Glutamatergic neuron (in vitro differentiated cells): ENCODE measurements around the gene ATP2B2. TPM values are rescaled to one million over a fixed set of nuclear protein-coding genes. Genes with fewer than 3 reads are reported as not detected.

Experiments used
- DNase-seq: peaks from one replicate; pipeline ENCODE4 v3.0.0; 2022
- H3K27ac Mint-ChIP-seq: one replicate; pipeline ENCODE4 v1.8.0; 2020; ENCODE audit warnings: mild to moderate bottlenecking, mixed read lengths, inconsistent platforms; ENCODE audit not compliant: unreplicated experiment
- H3K27me3 Mint-ChIP-seq: one replicate; pipeline ENCODE4 v1.8.0; 2020; ENCODE audit warnings: mild to moderate bottlenecking, moderate library complexity, mixed read lengths, inconsistent platforms; ENCODE audit not compliant: unreplicated experiment
- H3K36me3 Mint-ChIP-seq: one replicate; pipeline ENCODE4 v1.8.0; 2020; ENCODE audit warnings: mild to moderate bottlenecking, mixed read lengths, inconsistent platforms; ENCODE audit not compliant: unreplicated experiment
- H3K4me1 Mint-ChIP-seq: one replicate; pipeline ENCODE4 v1.8.0; 2020; ENCODE audit warnings: mild to moderate bottlenecking, low read depth, mixed read lengths, inconsistent platforms; ENCODE audit not compliant: unreplicated experiment
- H3K4me3 Mint-ChIP-seq: one replicate; pipeline ENCODE4 v1.8.0; 2020; ENCODE audit warnings: mild to moderate bottlenecking, mixed read lengths, inconsistent platforms; ENCODE audit not compliant: unreplicated experiment
- H3K9me3 Mint-ChIP-seq: one replicate; pipeline ENCODE4 v1.8.0; 2020; ENCODE audit warnings: mild to moderate bottlenecking, moderate library complexity, mixed read lengths, inconsistent platforms; ENCODE audit not compliant: unreplicated experiment
- total RNA-seq: library from RNA; stranded (reverse); fragmentation: NEBNext Ultra II Directional; extraction: Animal tissue kit (Norgen Biotek cat#: 25700); gene quantifications from one replicate; pipeline ENCODE4 v1.2.1, GENCODE V29; 2021; ENCODE audit not compliant: unreplicated experiment
- TF ChIP-seq, protein P1 (sequence below): fragments of 200-600 bp; sonication (generic); IDR thresholded peaks from one replicate; pipeline ENCODE4 v1.5.0; 2021; ENCODE audit not compliant: partially characterized antibody, unreplicated experiment

ATP2B2 gene
- total RNA-seq, 1 donor from 2014 or later, result 31.2 TPM

DNA sequence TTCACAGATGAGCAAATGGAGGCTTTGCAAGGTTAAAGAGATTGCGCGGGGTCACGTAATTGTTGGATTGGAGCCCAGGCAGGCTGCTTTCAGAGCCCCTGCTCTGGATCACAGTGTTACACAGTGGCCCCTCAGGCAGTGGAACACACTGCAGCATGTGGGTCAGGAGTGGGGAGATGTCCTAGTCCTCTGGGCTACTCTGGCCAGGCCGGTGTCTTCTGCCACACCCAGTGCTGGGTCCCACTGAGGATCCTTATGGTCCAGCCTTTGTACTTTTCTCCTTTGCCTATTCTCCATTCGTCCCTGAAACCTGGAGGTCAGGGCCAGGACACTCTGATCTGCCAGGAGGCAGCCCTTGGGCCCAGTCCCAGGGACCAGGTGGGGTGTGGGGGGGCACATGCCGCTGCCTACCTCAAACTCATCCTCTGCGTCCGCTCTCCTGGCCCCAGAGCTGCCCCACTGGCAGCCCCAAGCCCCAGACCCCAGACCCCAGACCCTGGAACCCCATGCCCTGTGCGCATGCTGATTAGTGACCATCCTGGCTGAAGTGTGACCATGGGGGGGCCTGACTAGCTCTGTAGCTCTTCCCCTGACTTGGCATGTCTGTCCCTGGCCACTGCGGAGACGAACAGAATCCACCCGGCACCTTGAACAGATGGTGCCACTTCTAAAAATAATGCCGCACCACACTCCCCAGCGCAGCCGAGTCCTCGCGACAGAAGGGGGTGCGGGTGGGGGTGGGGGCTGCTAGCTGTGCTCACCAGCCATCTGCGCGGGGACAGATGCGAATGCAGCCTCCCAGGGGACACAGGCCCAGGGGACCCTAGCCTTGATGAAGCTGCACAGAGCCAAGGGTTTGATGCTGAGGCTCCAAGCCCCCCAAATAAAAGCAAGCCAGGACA, 41.6 kb downstream of the ATP2B2 start:
- peaks cover 61% of the 10 kb centered on the region for H3K4me1 Mint-ChIP-seq
- peak overlapping the region; percentile 70 for H3K4me3 Mint-ChIP-seq
- H3K27ac Mint-ChIP-seq, result peak overlapping the region; percentile 97
- H3K36me3 Mint-ChIP-seq, result peaks cover 5% of the 10 kb centered on the region
- H3K9me3 Mint-ChIP-seq, result peaks cover 30% of the 10 kb centered on the region
- H3K27me3 Mint-ChIP-seq, result peaks cover 18% of the 10 kb centered on the region
- TF ChIP-seq, protein P1, sequence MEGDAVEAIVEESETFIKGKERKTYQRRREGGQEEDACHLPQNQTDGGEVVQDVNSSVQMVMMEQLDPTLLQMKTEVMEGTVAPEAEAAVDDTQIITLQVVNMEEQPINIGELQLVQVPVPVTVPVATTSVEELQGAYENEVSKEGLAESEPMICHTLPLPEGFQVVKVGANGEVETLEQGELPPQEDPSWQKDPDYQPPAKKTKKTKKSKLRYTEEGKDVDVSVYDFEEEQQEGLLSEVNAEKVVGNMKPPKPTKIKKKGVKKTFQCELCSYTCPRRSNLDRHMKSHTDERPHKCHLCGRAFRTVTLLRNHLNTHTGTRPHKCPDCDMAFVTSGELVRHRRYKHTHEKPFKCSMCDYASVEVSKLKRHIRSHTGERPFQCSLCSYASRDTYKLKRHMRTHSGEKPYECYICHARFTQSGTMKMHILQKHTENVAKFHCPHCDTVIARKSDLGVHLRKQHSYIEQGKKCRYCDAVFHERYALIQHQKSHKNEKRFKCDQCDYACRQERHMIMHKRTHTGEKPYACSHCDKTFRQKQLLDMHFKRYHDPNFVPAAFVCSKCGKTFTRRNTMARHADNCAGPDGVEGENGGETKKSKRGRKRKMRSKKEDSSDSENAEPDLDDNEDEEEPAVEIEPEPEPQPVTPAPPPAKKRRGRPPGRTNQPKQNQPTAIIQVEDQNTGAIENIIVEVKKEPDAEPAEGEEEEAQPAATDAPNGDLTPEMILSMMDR, result no peak
- peak; percentile 85 for DNase-seq

DNA sequence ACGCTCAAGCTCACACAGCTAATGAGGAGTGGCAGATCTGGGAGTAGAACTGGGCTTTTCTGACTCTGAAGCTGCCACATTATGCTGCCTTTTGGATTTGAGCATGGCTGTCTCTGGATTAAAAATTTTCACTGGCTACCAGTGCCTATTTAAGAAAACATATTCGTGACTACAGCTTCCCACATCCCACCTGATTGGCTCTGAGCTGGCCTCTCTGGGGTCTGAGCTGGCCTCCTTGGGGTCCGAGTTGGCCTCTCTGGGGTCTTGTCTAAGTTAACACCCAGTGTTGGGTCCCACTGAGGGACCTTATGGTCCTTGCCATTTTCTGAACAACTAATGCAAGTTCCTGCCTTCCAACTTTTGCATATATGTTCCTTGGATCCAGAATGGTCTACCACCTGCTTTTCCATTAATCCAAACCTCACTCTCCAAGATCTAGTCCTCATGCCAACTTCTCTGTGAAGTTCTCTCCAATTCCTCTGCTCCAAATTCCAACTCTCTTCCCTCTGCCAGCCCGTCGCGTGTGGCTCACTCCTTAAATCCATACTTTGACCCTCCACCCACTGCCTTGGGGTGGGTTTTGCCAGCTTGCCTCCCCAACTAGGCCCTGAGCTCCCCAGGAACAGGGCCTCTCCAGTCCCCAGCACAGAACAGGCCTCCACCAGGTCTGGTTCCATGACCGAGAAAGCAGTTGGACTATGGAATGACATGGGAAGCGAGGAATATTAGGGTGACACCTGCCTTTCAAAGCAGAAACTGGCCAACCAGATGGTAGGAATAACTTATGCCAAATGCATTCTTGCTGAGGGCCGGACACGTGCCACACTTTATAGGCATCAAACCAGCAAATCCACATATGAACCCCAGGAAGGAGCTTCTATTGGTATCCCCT, 42.5 kb downstream of the ATP2B2 start:
- Mint-ChIP-seq H3K36me3 (peaks cover 5% of the 10 kb centered on the region), H3K27me3 (peaks cover 21% of the 10 kb centered on the region), H3K4me1 (peaks cover 59% of the 10 kb centered on the region), H3K9me3 (peaks cover 29% of the 10 kb centered on the region), H3K27ac (peak overlapping the region; percentile 97), H3K4me3 (peak overlapping the region; percentile 55)
- DNase-seq, result no peak
- TF ChIP-seq, protein P1, result no peak

DNA sequence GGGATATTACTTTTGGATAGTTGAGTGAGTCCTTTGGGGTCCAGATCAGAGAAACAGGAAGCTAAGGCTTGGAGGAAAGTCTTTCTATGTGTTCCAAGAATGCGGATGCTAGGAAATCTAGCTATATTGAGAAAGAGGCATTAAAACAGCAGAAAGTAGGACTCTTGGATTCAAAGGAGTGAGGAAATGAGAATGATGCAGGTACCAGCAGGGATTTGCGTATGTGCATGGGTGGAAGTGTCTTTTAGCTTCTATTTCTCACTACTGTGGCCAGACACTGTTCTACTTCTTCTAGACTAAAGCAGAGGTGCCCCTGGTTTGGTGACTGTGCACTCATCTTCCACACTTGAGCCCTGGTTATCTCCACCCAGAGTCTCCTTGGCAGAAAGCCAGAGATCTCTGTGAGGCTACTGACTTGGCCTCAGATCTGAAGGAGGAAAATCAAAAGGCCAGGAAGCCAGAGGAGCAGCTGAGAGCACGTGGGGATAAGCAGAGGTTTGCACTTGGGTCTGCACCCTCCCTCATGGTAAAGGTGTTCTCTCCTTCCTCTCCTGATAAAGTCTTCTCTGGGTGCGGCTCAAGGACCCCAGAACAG, 44.3 kb downstream of the ATP2B2 start:
- Mint-ChIP-seq H3K27ac (no peak overlapping the region), H3K4me1 (peaks cover 62% of the 10 kb centered on the region), H3K4me3 (no peak overlapping the region), H3K36me3 (peaks cover 5% of the 10 kb centered on the region), H3K27me3 (peaks cover 23% of the 10 kb centered on the region), H3K9me3 (peaks cover 26% of the 10 kb centered on the region)
- DNase-seq, result no peak
- TF ChIP-seq, protein P1, result no peak

DNA sequence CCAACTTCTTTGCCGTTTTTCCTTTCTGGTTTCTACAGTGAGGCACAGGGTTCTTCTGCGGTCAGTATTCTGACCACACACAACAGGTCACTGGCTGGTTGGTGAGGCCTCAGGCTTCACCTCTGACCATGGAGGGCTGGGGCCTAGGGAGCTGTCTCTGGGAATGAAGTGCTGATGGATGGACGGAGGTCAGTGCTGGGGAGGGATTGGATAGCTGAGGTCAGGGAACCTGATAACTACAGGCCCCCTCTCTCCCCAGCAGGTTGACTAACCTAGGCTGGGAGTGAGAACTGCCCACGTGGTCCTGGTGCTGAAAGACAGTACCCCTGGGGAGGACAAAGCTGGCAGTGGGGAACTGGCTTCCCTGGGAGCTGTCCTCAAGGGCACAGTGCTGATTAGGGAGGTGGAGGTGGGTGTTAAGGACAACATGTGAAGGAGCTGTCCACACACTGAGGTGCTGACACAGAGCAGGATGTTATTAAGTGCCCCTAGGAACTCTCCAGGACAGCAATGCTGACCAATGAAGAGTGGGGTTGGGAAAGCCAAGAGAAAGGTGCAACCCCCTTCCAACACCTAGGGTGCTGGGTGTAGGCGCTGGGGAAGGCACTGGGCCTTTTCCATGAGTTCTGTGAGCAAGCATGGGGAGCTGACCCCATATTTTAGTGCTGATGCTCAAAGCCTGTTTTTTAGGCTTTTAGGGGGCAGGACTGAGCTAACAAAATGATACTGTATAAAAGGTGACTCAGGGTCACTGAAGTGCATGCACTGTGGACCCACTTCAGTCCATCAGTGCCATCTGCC, 45.2 kb downstream of the ATP2B2 start:
- H3K4me1 Mint-ChIP-seq, result peaks cover 54% of the 10 kb centered on the region
- H3K4me3 Mint-ChIP-seq, result no peak overlapping the region
- TF ChIP-seq, protein P1, result no peak
- peaks cover 23% of the 10 kb centered on the region for H3K27me3 Mint-ChIP-seq
- H3K27ac Mint-ChIP-seq, result no peak overlapping the region
- peaks cover 20% of the 10 kb centered on the region for H3K9me3 Mint-ChIP-seq
- peaks cover 5% of the 10 kb centered on the region for H3K36me3 Mint-ChIP-seq
- no peak for DNase-seq
